H1 (cell line): ENCODE measurements around the gene PIBF1. TPM values are rescaled to one million over a fixed set of nuclear protein-coding genes. Genes with fewer than 3 reads are reported as not detected.

Source experiments
- CTCF ChIA-PET: fragments of 300-600 bp; sonication (Branson Sonifier 250); formaldehyde crosslinking; loops from one replicate; lab custom pipeline; 2021; ENCODE audit not compliant: partially characterized antibody; lab: Charles Lee
- POLR2A ChIA-PET: fragments of 300-600 bp; sonication (Branson Sonifier 250); formaldehyde crosslinking; loops from one replicate; lab custom pipeline; 2021; ENCODE audit warnings: inconsistent platforms; ENCODE audit not compliant: partially characterized antibody; lab: Charles Lee
- DNase-seq, 2 experiments: peaks; one replicate each; pipeline versions ENCODE4 v3.0.0 to v3.0.0-alpha.2; 2010 to 2022; ENCODE audit warnings: low spot score in 2 of 2, low read depth in 1 of 2, mixed read lengths in 1 of 2
- FAIRE-seq: peaks from 2 replicates; lab custom pipeline; 2011; peaks lifted over from hg19 to GRCh38; lab: Jason Lieb, UNC
- H2AFZ ChIP-seq: 2 replicates; pipeline ENCODE4 v1.8.1; 2012; ENCODE audit warnings: low read length, inconsistent platforms
- H2AK5ac ChIP-seq: 2 replicates; pipeline ENCODE4 v1.6.1; 2013; ENCODE audit warnings: low read depth, low read length
- H2BK120ac ChIP-seq: replicated peaks from 2 replicates; pipeline ENCODE3; 2013; ENCODE audit warnings: low read depth, low read length, inconsistent platforms
- H2BK12ac ChIP-seq: 2 replicates; pipeline ENCODE4 v1.6.1; 2013; ENCODE audit warnings: low read depth, low read length
- H2BK15ac ChIP-seq: 2 replicates; pipeline ENCODE4 v1.6.1; 2013; ENCODE audit warnings: low read length
- H2BK20ac ChIP-seq: 2 replicates; pipeline ENCODE4 v1.6.1; 2013; ENCODE audit warnings: low read length
- H2BK5ac ChIP-seq: 2 replicates; pipeline ENCODE4 v1.6.1; 2013; ENCODE audit warnings: low read depth, low read length
- H3K14ac ChIP-seq: 2 replicates; pipeline ENCODE4 v1.6.1; 2013; ENCODE audit warnings: inconsistent platforms; ENCODE audit not compliant: insufficient read length
- H3K18ac ChIP-seq: 2 replicates; pipeline ENCODE4 v1.6.1; 2013; ENCODE audit warnings: low read length; ENCODE audit errors: extremely low read depth
- H3K23ac ChIP-seq: 2 replicates; pipeline ENCODE4 v1.6.1; 2013; ENCODE audit warnings: inconsistent platforms; ENCODE audit not compliant: insufficient read length
- H3K23me2 ChIP-seq: 2 replicates; pipeline ENCODE4 v1.6.1; 2013; ENCODE audit warnings: low read depth, low read length
- H3K27ac ChIP-seq: 2 replicates; pipeline ENCODE4 v1.6.1; 2011; ENCODE audit warnings: low read depth, low read length, inconsistent platforms
- H3K27me3 ChIP-seq, 4 experiments: replicated peaks in 1 of 4; 1 replicate in 1 of 4; 2 replicates in 3 of 4; pipeline versions ENCODE4 v1.6.1 to v1.8.1; 2011 to 2013; ENCODE audit warnings: low read length in 3 of 4, mild to moderate bottlenecking in 3 of 4, inconsistent platforms in 2 of 4, mixed read lengths in 2 of 4, moderate library complexity in 1 of 4; ENCODE audit not compliant: control insufficient read depth in 3 of 4, insufficient read depth in 3 of 4; ENCODE audit errors: extremely low read depth in 1 of 4
- H3K36me3 ChIP-seq, 4 experiments: 2 replicates each; pipeline versions ENCODE4 v1.6.1 to v1.8.1; 2011 to 2013; ENCODE audit warnings: mild to moderate bottlenecking in 4 of 4, low read length in 3 of 4, moderate library complexity in 2 of 4, control low read depth in 1 of 4, inconsistent platforms in 1 of 4; ENCODE audit not compliant: insufficient read depth in 4 of 4, control insufficient read depth in 2 of 4
- H3K4ac ChIP-seq: replicated peaks from 2 replicates; pipeline ENCODE3; 2013; ENCODE audit warnings: low read length, low read depth, mixed read lengths, inconsistent platforms; ENCODE audit not compliant: insufficient read length
- H3K4me1 ChIP-seq, 4 experiments: replicated peaks in 1 of 4; 1 replicate in 1 of 4; 2 replicates in 3 of 4; pipeline versions ENCODE4 v1.6.1 to v1.8.1; 2011 to 2013; ENCODE audit warnings: low read length in 3 of 4, inconsistent platforms in 2 of 4, mixed read lengths in 1 of 4; ENCODE audit not compliant: insufficient read depth in 4 of 4, control insufficient read depth in 3 of 4
- H3K4me2 ChIP-seq, 2 experiments: 2 replicates each; pipeline versions ENCODE4 v1.6.1 to v1.8.1; 2011 to 2013; ENCODE audit warnings: low read depth in 2 of 2, low read length in 2 of 2, control low read depth in 1 of 2, inconsistent platforms in 1 of 2, mild to moderate bottlenecking in 1 of 2; ENCODE audit not compliant: insufficient read depth in 1 of 2
- H3K4me3 ChIP-seq, 4 experiments: fragments of 200-600, 300-600 bp in 1 of 4; sonication (generic), shearing (Covaris generic), sonication (Bioruptor Twin) in 1 of 4; 2 replicates each; pipeline versions ENCODE4 v1.5.1 to v1.8.1; 2011 to 2016; ENCODE audit warnings: low read length in 4 of 4, low read depth in 3 of 4, control low read depth in 2 of 4, inconsistent platforms in 2 of 4, mild to moderate bottlenecking in 2 of 4, mixed read lengths in 1 of 4, moderate library complexity in 1 of 4; ENCODE audit not compliant: insufficient read depth in 2 of 4; ENCODE audit errors: extremely low read depth in 1 of 4
- H3K56ac ChIP-seq: replicated peaks from 2 replicates; pipeline ENCODE3; 2013; ENCODE audit warnings: low read depth, mild to moderate bottlenecking, mixed read lengths, low read length, inconsistent platforms; ENCODE audit not compliant: insufficient read length
- H3K79me1 ChIP-seq: 2 replicates; pipeline ENCODE4 v1.6.1; 2013; ENCODE audit warnings: low read depth, low read length, control low read depth
- H3K79me2 ChIP-seq, 2 experiments: 2 replicates each; pipeline versions ENCODE4 v1.6.1 to v1.8.1; 2012 to 2013; ENCODE audit warnings: low read length in 2 of 2, mild to moderate bottlenecking in 2 of 2, inconsistent platforms in 1 of 2; ENCODE audit not compliant: insufficient read depth in 2 of 2, control insufficient read depth in 1 of 2
- H3K9ac ChIP-seq, 4 experiments: replicated peaks in 1 of 4; 1 replicate in 1 of 4; 2 replicates in 3 of 4; pipeline versions ENCODE4 v1.6.1 to v1.8.1; 2011 to 2013; ENCODE audit warnings: low read depth in 3 of 4, low read length in 3 of 4, control low read depth in 2 of 4, mild to moderate bottlenecking in 2 of 4, moderate library complexity in 2 of 4, inconsistent platforms in 1 of 4; ENCODE audit errors: extremely low read depth in 1 of 4
- H3K9me3 ChIP-seq, 2 experiments: 2 replicates each; pipeline versions ENCODE4 v1.6.1 to v1.8.1; 2012 to 2013; ENCODE audit warnings: mild to moderate bottlenecking in 2 of 2, moderate library complexity in 2 of 2, control low read depth in 1 of 2, inconsistent platforms in 1 of 2, low read depth in 1 of 2, low read length in 1 of 2, mixed read lengths in 1 of 2; ENCODE audit not compliant: insufficient read depth in 2 of 2
- H4K20me1 ChIP-seq, 2 experiments: replicated peaks in 1 of 2; 2 replicates each; pipeline versions ENCODE3 to v1.8.1; 2011 to 2013; ENCODE audit warnings: inconsistent platforms in 2 of 2, low read length in 2 of 2, mild to moderate bottlenecking in 1 of 2; ENCODE audit not compliant: insufficient read depth in 2 of 2, control insufficient read depth in 1 of 2
- H4K5ac ChIP-seq: 2 replicates; pipeline ENCODE4 v1.6.1; 2013; ENCODE audit warnings: low read length, low read depth, mixed read lengths, inconsistent platforms; ENCODE audit not compliant: insufficient read length
- H4K8ac ChIP-seq: 2 replicates; pipeline ENCODE4 v1.8.0; 2013; ENCODE audit warnings: mild to moderate bottlenecking, moderate library complexity, low read length, inconsistent platforms; ENCODE audit not compliant: insufficient read depth; ENCODE audit errors: extremely low read depth
- H4K91ac ChIP-seq: replicated peaks from 2 replicates; pipeline ENCODE3; 2013; ENCODE audit warnings: low read length, mixed read lengths, inconsistent platforms; ENCODE audit not compliant: insufficient read length
- CEBPB ChIP-seq: IDR thresholded peaks from 2 replicates; pipeline ENCODE4 v1.6.1; 2012; ENCODE audit warnings: low read depth, low read length
- TAF1 ChIP-seq: IDR thresholded peaks from 2 replicates; pipeline ENCODE4 v1.6.1; 2011; ENCODE audit warnings: mild to moderate bottlenecking, low read depth, low read length
- WGBS, 2 experiments: shearing (Covaris generic) in 1 of 2; methylation state at CpG; one replicate each; pipeline versions ENCODE4 v1.1.6 to v1.1.7; 2013 to 2015; ENCODE audit warnings: low lambda C conversion rate in 2 of 2, mixed read lengths in 2 of 2, inconsistent platforms in 1 of 2, low coverage in 1 of 2, missing lambda C conversion rate in 1 of 2; ENCODE audit not compliant: insufficient replicate concordance in 2 of 2, insufficient coverage in 1 of 2, insufficient read length in 1 of 2; ENCODE audit errors: extremely low coverage in 1 of 2, missing lambda C conversion rate in 1 of 2; 5-methylcytosine and 5-hydroxymethylcytosine counted together
- polyA plus RNA-seq, 7 experiments: library from polyadenylated mRNA; depleted of rRNA in 3 of 7; stranded (reverse) in 5 of 7; unstranded in 2 of 7; fragments of >200 nt in 5 of 7; fragments of 200-250 nt in 2 of 7; gene quantifications; 1 replicate in 5 of 7; 2 replicates in 1 of 7; 4 replicates in 1 of 7; pipeline versions ENCODE4 v1.2.1 to v1.2.3, GENCODE V29; 2011 to 2013; ENCODE audit warnings: missing spikeins in 2 of 7, mixed read lengths in 2 of 7
- total RNA-seq: library from RNA; stranded (reverse); fragmentation: NEBNext Ultra II Directional; extraction: Animal tissue kit (Norgen Biotek cat#: 25700); gene quantifications from 2 replicates; pipeline ENCODE4 v1.2.1, GENCODE V29; 2021

The PIBF1 gene
- total and polyA plus RNA-seq, 2 of the 8 experiments (the other 6 are each of a cell fraction or from before 2014, with no cell fraction given), result 1.1 to 13.2 TPM

DNA sequence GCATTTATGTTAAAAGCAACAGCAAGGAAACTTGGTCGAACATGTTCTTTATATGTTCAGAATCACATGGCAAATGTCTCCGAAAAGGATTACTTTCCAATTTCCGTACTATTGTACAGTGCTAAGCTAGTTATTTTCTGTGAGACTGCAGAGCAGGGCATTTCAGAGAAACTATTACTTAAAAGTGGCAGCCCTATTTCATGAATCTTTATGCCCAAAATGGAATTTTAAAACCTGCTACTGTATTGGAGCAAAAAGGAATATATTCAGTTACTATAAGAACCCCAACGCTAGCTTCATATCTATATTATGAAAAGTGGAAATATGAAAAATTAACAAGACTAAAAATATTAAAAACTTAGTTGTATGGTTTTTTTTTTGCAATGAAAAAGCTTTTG lies 274.6 kb downstream of the PIBF1 start:
- no peaks in the 10 kb centered on the region for H4K20me1 ChIP-seq
- TF ChIP-seq TAF1 (no peak), CEBPB (no peak)
- TF ChIP-seq, all 59 proteins: peak for 0
- DNase-seq (no peak), FAIRE-seq (no peak)
- ChIA-PET CTCF (interaction anchor here (0.7 to 0.8 kb wide), 2 partner anchors 33 to 216 kb away, joined by 3 to 4 read pairs; no protein-coding TSS in a partner anchor), POLR2A (interaction anchor here (1.3 kb wide), 1 partner anchor 19 kb away, joined by 4 read pairs; no protein-coding TSS in a partner anchor)
- H3K36me3 ChIP-seq, result no peaks in the 10 kb centered on the region
- no peak overlapping the region for H3K14ac ChIP-seq
- H3K79me2 ChIP-seq, result no peaks in the 10 kb centered on the region
- no peak overlapping the region for H2BK15ac ChIP-seq
- H2BK120ac ChIP-seq, result no peak overlapping the region
- H4K91ac ChIP-seq, result no peak overlapping the region
- no peak overlapping the region for H4K5ac ChIP-seq
- no peak overlapping the region for H3K27ac ChIP-seq
- no peak overlapping the region for H3K4me2 ChIP-seq
- H2BK12ac ChIP-seq, result no peak overlapping the region
- no peak overlapping the region for H2AK5ac ChIP-seq
- peaks cover 0 to 5% (median 1%) of the 10 kb centered on the region in 4 experiments; a peak in 3 of 7 replicates for H3K4me1 ChIP-seq
- peaks cover 11 to 35% (median 27%) of the 10 kb centered on the region in 4 experiments for H3K27me3 ChIP-seq
- no peak overlapping the region for H2BK20ac ChIP-seq
- no peaks in the 10 kb centered on the region for H3K79me1 ChIP-seq
- no peak overlapping the region for H4K8ac ChIP-seq
- H2BK5ac ChIP-seq, result no peak overlapping the region
- no peaks in the 10 kb centered on the region for H3K9me3 ChIP-seq
- no peak overlapping the region for H3K9ac ChIP-seq
- H3K4me3 ChIP-seq, result no peak overlapping the region
- H2AFZ ChIP-seq, result no peak overlapping the region
- H3K23ac ChIP-seq, result no peak overlapping the region
- H3K18ac ChIP-seq, result no peak overlapping the region
- peaks cover 3% of the 10 kb centered on the region for H3K23me2 ChIP-seq
- H3K4ac ChIP-seq, result no peak overlapping the region
- 87% methylated on average over 4 of the region's 4 CpGs; no CpG with 5 or more reads in 1 of the 2 experiments for WGBS, 2 experiments
- no peak overlapping the region for H3K56ac ChIP-seq
